Large intestine (tissue), 3 donors: Measurements from ENCODE around the gene LTBP4. TPM values are rescaled to one million over a fixed set of nuclear protein-coding genes. Genes with fewer than 3 reads are reported as not detected.
A peak's percentile ranks its signal among the peaks of the same experiment; 100 is the strongest.
"Not testable (repeated sequence)": the region's sequence is repeated elsewhere in the genome, so short reads cannot be mapped to it uniquely, and the experiment has no call there.

ENCODE experiments used
- DNase-seq, 2 donors: peaks; one replicate each; pipeline versions ENCODE4 v3.0.0 to v3.0.0-alpha.2; 2013
- H3K27ac ChIP-seq: one replicate; pipeline ENCODE4 v1.5.1; 2013; ENCODE audit warnings: low read length
- H3K27me3 ChIP-seq: 2 replicates; pipeline ENCODE4 v1.6.1; 2013; ENCODE audit warnings: low read length; ENCODE audit not compliant: control insufficient read depth, insufficient read depth
- H3K36me3 ChIP-seq: 2 replicates; pipeline ENCODE4 v1.6.1; 2013; ENCODE audit warnings: low read length; ENCODE audit not compliant: control insufficient read depth, insufficient read depth
- H3K4me1 ChIP-seq: one replicate; pipeline ENCODE4 v1.6.1; 2013; ENCODE audit warnings: low read length; ENCODE audit not compliant: control insufficient read depth, insufficient read depth
- H3K4me3 ChIP-seq: one replicate; pipeline ENCODE4 v1.5.1; 2013; ENCODE audit warnings: low read length
- H3K9me3 ChIP-seq: one replicate; pipeline ENCODE4 v1.6.1; 2013; ENCODE audit warnings: mild to moderate bottlenecking, low read depth, low read length, moderate library complexity; ENCODE audit not compliant: control insufficient read depth
- WGBS: methylation state at CpG from one replicate; pipeline ENCODE4 v1.1.5; 2013; ENCODE audit warnings: low lambda C conversion rate; ENCODE audit not compliant: insufficient coverage; 5-methylcytosine and 5-hydroxymethylcytosine counted together
- polyA plus RNA-seq: library from polyadenylated mRNA; unstranded; fragments of 120-200 nt; gene quantifications from one replicate; pipeline ENCODE4 v1.2.1, GENCODE V29; 2013

Gene LTBP4
- polyA plus RNA-seq, 1 donor: 223 TPM

- no peaks in the 10 kb centered on the region for H3K9me3 ChIP-seq
- no peak overlapping the region for H3K4me3 ChIP-seq
- H3K36me3 ChIP-seq: peaks cover 60% of the 10 kb centered on the region
- H3K27ac ChIP-seq: no peak overlapping the region
- no CpG with 5 or more reads among the region's 2 CpGs for WGBS
- H3K27me3 ChIP-seq: no peaks in the 10 kb centered on the region
- H3K4me1 ChIP-seq: no peaks in the 10 kb centered on the region
- DNase-seq: no peak
Measured at GRCh38 chr19:40621283-40621682, 20.1 kb downstream of the LTBP4 start.

GRCh38 chr19:40621966-40622772 lies 21.0 kb downstream of the LTBP4 start:
- Histone ChIP-seq H3K27me3 (no peaks in the 10 kb centered on the region), H3K27ac (no peak overlapping the region), H3K4me3 (no peak overlapping the region), H3K36me3 (peaks cover 62% of the 10 kb centered on the region), H3K4me1 (no peaks in the 10 kb centered on the region), H3K9me3 (no peaks in the 10 kb centered on the region)
- no peak for DNase-seq
- WGBS: 100% methylated on average over 1 of the region's 24 CpGs

- peaks cover 2% of the 10 kb centered on the region for H3K9me3 ChIP-seq
- no peak for DNase-seq
- no peaks in the 10 kb centered on the region for H3K27me3 ChIP-seq
- no peak overlapping the region for H3K27ac ChIP-seq
- peaks cover 67% of the 10 kb centered on the region for H3K36me3 ChIP-seq
- H3K4me3 ChIP-seq: no peak overlapping the region
- WGBS: 70% methylated on average over 1 of the region's 7 CpGs
- no peaks in the 10 kb centered on the region for H3K4me1 ChIP-seq
Measured at GRCh38 chr19:40622773-40623075, 21.6 kb downstream of the LTBP4 start.

GRCh38 chr19:40623403-40624251 lies 22.5 kb downstream of the LTBP4 start:
- Histone ChIP-seq H3K9me3 (peaks cover 3% of the 10 kb centered on the region), H3K27ac (no peak overlapping the region), H3K4me1 (no peaks in the 10 kb centered on the region), H3K27me3 (no peaks in the 10 kb centered on the region), H3K4me3 (no peak overlapping the region), H3K36me3 (peaks cover 73% of the 10 kb centered on the region)
- no CpG with 5 or more reads among the region's 41 CpGs for WGBS
- DNase-seq: peak; percentile 84 to 85

GRCh38 chr19:40624369-40625153 lies 23.4 kb downstream of the LTBP4 start:
- H3K4me1 ChIP-seq, DNase-seq, H3K4me3 ChIP-seq, H3K9me3 ChIP-seq, H3K27ac ChIP-seq, H3K27me3 ChIP-seq: not testable (repeated sequence)
- H3K36me3 ChIP-seq: peaks cover 67% of the 10 kb centered on the region
- 77% methylated on average over 3 of the region's 14 CpGs for WGBS

- DNase-seq: no peak
- peaks cover 68% of the 10 kb centered on the region for H3K36me3 ChIP-seq
- no CpG with 5 or more reads among the region's 7 CpGs for WGBS
Measured at GRCh38 chr19:40625406-40626120, 24.4 kb downstream of the LTBP4 start.

GRCh38 chr19:40626918-40627317 lies 25.7 kb downstream of the LTBP4 start:
- H3K9me3 ChIP-seq: peaks cover 3% of the 10 kb centered on the region
- no peak overlapping the region for H3K4me3 ChIP-seq
- H3K4me1 ChIP-seq: no peaks in the 10 kb centered on the region
- no peak for DNase-seq
- peaks cover 60% of the 10 kb centered on the region for H3K36me3 ChIP-seq
- H3K27ac ChIP-seq: no peak overlapping the region
- WGBS: no CpG with 5 or more reads among the region's 24 CpGs
- H3K27me3 ChIP-seq: no peaks in the 10 kb centered on the region

More at GRCh38 chr19:40625406-40626120, 24.4 kb downstream of the LTBP4 start:
- Histone ChIP-seq H3K9me3 (peaks cover 3% of the 10 kb centered on the region), H3K27me3 (no peaks in the 10 kb centered on the region), H3K4me3 (no peak overlapping the region), H3K4me1 (no peaks in the 10 kb centered on the region), H3K27ac (no peak overlapping the region)

- 88% methylated on average over 2 of the region's 39 CpGs for WGBS
- no peak for DNase-seq
- peaks cover 53% of the 10 kb centered on the region for H3K36me3 ChIP-seq
- H3K4me1 ChIP-seq: no peaks in the 10 kb centered on the region
- H3K9me3 ChIP-seq: peaks cover 3% of the 10 kb centered on the region
- no peak overlapping the region for H3K27ac ChIP-seq
- no peaks in the 10 kb centered on the region for H3K27me3 ChIP-seq
- no peak overlapping the region for H3K4me3 ChIP-seq
Measured at GRCh38 chr19:40627486-40628279, 26.5 kb downstream of the LTBP4 start.

- H3K27me3 ChIP-seq: peaks cover 3% of the 10 kb centered on the region
- peaks cover 6% of the 10 kb centered on the region for H3K4me1 ChIP-seq
- DNase-seq: no peak
- WGBS: 80% methylated on average over 1 of the region's 42 CpGs
- peaks cover 3% of the 10 kb centered on the region for H3K9me3 ChIP-seq
- no peak overlapping the region for H3K4me3 ChIP-seq
- peaks cover 51% of the 10 kb centered on the region for H3K36me3 ChIP-seq
- H3K27ac ChIP-seq: no peak overlapping the region
Measured at GRCh38 chr19:40629346-40629745, 28.2 kb downstream of the LTBP4 start.
